HG03460 (cell line): ENCODE measurements around the gene CLEC4G.
"Not testable (repeated sequence)": the region's sequence is repeated elsewhere in the genome, so short reads cannot be mapped to it uniquely, and the experiment has no call there.

Experiments used
- ATAC-seq: cut with Tn5 transposase; IDR thresholded peaks from one replicate; pipeline ENCODE4 v1.9.1; 2021; ENCODE audit not compliant: unreplicated experiment

Gene CLEC4G

GRCh38 chr19:7746903-7747884 is 15.3 kb upstream of the CLEC4G start, which contains the start of gene CD209:
CD209 (minus strand) TSS chr19:7747534; CDS start chr19:7747511, 23 bp downstream.
- no peak for ATAC-seq

- ATAC-seq: not testable (repeated sequence)
These were observed 14.4 kb upstream of the CLEC4G start for GRCh38 chr19:7746306-7746705.

GRCh38 chr19:7744871-7745650 is 13.2 kb upstream of the CLEC4G start:
- no peak for ATAC-seq

GRCh38 chr19:7744199-7744786 is 12.4 kb upstream of the CLEC4G start:
- ATAC-seq: no peak

GRCh38 chr19:7743425-7743841 is 11.5 kb upstream of the CLEC4G start:
- peak; percentile 71 for ATAC-seq

GRCh38 chr19:7742991-7743390 is 11.1 kb upstream of the CLEC4G start:
- ATAC-seq: no peak

- ATAC-seq: no peak
These were observed 10.7 kb upstream of the CLEC4G start for GRCh38 chr19:7742575-7742974.

- no peak for ATAC-seq
These were observed 8.8 kb upstream of the CLEC4G start for GRCh38 chr19:7740682-7741054.

GRCh38 chr19:7739801-7740681 is 8.1 kb upstream of the CLEC4G start:
- no peak for ATAC-seq

GRCh38 chr19:7739211-7739755 is 7.4 kb upstream of the CLEC4G start:
- no peak for ATAC-seq

- ATAC-seq: no peak
These were observed 6.1 kb upstream of the CLEC4G start for GRCh38 chr19:7738023-7738422.

- ATAC-seq: no peak
These were observed 5.3 kb upstream of the CLEC4G start for GRCh38 chr19:7737215-7737614.

GRCh38 chr19:7736148-7736547 is 4.2 kb upstream of the CLEC4G start:
- ATAC-seq: no peak

GRCh38 chr19:7734220-7735203 is 2.6 kb upstream of the CLEC4G start:
- ATAC-seq: no peak

GRCh38 chr19:7733376-7733775 is 1.5 kb upstream of the CLEC4G start:
- no peak for ATAC-seq

- ATAC-seq: no peak
These were observed 295 bp downstream of the CLEC4G start for GRCh38 chr19:7731615-7732014.

- ATAC-seq: no peak
These were observed 703 bp downstream of the CLEC4G start for GRCh38 chr19:7731218-7731595.

GRCh38 chr19:7730286-7731217 is 1.4 kb downstream of the CLEC4G start:
- ATAC-seq: no peak
